NCI-H345 treated with DMSO at 0.1 percent for 48 hours (cell line): Measurements from ENCODE around the gene ABHD18.
"Not testable (repeated sequence)": the region's sequence is repeated elsewhere in the genome, so short reads cannot be mapped to it uniquely, and the experiment has no call there.

Experiments
- DNase-seq: peaks from one replicate; lab custom pipeline; 2025; ENCODE audit not compliant: unreplicated experiment; lab: John Stamatoyannopoulos, UW

Gene ABHD18

DNA sequence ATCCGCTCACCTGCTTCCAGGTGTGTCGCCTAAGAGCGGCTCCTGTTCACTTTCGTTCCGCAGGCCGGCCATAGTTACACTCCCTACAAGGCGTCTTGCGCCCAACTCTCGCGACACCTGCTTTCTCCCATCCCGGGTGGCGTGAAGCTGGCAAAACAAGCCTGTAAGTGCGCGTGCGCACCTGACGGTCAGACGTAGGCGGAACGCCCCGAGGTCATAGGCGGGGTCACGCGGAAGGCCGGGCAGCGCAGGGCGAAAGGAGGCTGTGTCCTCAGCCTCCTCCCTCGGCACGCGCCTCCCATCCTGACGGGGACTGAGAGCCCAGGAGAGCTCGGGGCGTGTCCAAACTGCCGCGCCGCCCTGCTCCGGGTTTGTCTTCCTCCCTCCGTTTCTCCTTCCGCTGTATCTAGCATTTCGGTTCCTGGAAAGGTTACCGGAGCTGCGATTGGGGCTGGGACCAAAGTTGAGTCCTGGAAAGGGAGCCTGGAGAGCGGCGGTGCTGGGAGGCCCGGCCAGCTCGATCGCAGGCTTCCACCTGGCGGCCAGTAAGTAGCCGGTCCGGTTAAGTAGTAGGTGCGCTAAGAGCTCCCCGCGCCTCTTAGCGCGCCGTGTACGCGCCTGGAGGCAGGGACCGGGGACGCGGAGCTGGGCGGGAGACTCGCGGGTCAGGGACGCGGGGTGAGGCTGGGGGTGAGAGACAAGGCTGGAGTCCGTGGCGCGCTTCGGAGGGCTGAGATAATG is at the start of gene ABHD18, which contains the start of gene MFSD8:
Gene ABHD18 (plus strand): TSS at position 345 of the 741 bp plus-strand sequence. CDS start 17,550 bp downstream, outside the sequence.
Gene MFSD8 (minus strand): TSS at position 112 of the 741 bp plus-strand sequence. CDS start 40 bp downstream, at position 72.
- DNase-seq: peak; percentile 82

DNA sequence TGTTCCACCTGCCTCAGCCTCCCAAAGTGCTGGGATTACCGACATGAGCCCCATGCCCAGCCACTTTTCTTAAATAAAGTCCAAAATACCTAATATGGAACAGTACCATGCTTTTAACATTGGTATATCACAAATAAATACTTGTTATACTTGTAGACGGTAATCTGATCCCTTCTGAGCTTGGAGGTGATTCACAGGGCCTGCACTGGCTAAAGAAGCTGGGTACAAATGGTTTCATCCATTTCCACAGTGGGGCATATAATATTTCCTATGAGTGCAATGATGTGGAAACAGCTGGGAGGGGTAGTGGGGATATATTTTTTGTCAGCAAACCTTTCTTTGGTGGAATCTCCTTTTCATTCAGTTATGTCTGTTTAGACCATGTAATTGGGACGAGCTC is 48.7 kb upstream of the ABHD18 start:
- DNase-seq: no peak

DNA sequence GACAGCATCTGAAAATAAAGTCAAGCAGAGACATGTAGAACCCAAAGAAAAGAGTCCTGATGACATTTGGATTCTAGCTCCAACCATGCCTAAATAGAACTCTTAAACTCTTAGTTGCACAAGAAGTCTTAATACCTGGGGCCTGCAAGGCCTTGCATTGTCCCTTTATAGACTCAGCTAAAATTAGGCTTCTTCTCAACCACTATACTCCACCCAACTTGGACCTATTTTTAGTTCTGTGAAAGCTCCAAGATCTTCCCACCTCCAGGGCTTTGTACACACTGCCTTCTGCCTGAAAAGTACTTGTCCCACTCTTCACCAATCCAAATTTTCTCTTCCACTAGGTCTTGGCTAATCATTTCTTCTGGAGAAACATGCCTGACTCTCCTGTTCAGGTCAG is 48.1 kb upstream of the ABHD18 start:
- no peak for DNase-seq

DNA sequence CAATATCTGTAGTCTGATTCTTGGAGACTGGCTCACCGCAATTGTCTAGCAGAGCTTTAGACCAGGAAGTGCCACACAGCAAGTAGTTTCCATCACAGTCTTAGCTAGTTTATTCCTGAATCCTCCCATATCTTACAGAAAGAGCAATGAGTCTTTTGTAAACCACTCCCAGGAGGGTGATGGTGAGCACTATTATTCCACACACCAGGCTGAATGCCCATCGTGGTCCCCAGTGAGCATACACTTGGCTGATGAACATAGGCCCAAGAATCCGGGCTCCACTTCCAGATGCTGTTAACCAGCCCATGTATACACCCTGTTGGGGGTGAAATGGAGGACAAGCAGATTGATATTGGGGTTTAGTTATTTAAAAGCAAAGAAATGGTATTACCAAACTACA is 44.7 kb upstream of the ABHD18 start:
- no peak for DNase-seq

DNA sequence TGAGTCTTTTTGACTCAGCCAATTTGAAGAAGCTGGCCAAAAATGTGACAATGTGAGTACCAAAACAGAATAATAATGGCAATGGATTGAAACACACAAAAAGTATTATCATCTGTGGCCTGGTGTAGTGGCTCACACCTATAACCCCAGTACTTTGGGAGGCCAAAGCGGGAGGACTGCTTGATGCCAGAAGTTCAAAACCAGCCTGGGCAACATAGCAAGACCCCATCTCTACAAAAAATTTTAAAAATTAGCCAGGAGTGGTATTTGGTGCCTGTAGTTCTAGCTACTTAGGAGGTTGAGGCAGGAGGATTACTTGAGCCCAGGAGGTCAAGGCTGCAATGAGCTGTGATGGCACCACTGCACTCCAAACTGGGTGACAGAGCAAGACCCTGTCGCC is 43.0 kb upstream of the ABHD18 start:
- no peak for DNase-seq

DNA sequence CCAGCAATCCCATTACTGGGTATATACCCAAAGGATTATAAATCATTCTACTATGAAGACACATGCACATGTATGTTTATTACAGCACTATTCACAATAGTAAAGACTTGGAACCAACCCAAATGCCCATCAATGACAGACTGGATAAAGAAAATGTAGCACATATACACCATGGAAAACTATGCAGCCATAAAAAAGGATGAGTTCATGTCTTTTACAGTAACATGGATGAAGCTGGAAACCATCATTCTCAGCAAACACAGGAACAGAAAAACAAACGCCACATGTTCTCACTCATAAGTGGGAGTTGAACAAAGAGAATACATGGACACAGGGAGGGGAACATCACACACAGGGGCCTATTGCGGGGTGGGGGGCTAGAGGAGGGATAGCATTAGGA is 39.5 kb upstream of the ABHD18 start:
- DNase-seq: not testable (repeated sequence)

DNA sequence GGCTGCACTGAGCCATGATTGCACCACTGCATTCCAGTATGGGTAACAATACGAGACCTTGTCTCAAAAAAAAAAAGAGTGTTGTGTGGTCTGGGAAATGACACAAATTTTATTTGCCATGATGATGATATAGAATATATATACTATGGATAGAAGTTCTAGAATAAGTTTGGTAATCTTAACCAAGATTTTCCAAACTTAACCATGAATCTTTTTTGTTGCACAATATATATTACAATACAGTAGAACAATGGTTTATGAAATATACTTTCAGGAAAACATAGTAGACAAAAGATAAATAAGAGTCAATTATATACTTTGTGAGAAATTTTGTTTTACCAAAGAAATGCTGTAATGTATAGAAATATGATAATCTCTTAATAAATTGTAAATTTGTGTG is 35.0 kb upstream of the ABHD18 start:
- no peak for DNase-seq

DNA sequence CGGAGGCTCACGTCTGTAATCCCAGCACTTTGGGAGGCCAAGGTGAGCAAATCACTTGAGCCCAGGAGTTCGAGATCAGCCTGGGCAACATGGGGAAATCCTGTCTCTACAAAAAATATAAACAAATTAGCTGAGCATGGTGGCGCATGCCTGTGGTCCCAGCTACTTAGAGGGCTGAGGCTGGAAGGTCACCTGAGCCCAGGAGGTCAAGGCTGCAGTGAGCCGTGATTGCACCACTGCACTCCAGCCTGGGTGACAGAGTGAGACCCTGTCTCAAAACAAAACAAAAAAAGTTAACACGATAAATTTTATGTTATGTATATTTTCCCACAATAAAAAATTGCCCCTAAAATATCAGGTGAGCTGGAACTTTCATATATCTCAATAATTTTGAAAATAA is 33.4 kb upstream of the ABHD18 start:
- DNase-seq: not testable (repeated sequence)

DNA sequence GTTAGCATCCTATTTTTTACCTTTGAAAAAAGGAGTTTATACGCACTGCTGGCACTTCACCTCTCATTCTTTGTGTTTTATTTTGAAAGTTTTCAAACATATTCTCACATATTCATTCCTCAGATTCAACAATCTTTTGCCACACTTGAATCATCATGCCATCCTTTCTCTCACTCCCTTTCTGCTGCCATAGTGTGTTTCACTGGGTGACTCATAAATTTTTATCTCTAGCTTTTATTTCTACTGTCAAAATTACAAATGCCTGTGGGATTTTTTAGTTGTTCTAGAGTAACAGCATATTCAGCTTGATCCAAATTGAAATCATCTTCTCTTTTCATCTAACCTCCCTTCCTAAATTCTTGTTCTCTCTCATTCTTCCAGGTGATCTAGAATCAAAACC is 28.2 kb upstream of the ABHD18 start:
- no peak for DNase-seq

DNA sequence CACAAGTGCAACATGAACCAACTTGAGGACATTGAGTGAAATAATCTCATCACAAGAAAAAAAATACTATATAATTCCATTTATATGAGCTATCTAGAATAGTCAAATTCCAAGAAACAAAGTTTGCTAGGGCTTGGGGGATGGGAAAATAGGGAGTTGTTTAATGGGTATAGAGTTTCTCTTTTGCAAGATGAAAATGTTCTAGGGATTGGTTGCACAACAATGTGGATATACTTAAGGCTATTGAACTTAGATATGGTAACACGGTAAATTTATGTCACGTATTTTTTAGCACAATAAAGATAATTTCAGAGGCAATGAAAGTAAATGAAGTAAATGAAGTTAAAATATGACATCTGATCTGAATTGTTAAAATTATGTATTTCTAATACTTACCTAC is 8.1 kb upstream of the ABHD18 start:
- no peak for DNase-seq

DNA sequence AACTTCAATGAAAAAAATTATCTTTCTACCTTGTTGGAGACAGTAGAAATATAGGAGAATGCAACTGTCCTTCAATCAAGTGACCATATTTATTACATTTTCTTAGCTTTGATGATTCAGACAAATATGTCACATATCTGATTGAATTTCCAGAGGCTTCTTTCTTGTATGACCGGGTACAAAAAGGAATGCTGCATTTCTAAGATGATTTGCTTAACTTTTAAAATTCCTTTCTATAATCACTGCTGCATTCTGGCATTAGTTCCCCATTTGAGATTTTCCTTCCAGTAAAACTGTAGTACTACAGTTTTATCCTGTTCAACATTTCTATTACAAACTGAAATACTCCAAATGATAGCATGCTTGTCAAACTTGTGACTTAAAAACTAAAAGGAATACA is 5.4 kb upstream of the ABHD18 start:
- DNase-seq: no peak

DNA sequence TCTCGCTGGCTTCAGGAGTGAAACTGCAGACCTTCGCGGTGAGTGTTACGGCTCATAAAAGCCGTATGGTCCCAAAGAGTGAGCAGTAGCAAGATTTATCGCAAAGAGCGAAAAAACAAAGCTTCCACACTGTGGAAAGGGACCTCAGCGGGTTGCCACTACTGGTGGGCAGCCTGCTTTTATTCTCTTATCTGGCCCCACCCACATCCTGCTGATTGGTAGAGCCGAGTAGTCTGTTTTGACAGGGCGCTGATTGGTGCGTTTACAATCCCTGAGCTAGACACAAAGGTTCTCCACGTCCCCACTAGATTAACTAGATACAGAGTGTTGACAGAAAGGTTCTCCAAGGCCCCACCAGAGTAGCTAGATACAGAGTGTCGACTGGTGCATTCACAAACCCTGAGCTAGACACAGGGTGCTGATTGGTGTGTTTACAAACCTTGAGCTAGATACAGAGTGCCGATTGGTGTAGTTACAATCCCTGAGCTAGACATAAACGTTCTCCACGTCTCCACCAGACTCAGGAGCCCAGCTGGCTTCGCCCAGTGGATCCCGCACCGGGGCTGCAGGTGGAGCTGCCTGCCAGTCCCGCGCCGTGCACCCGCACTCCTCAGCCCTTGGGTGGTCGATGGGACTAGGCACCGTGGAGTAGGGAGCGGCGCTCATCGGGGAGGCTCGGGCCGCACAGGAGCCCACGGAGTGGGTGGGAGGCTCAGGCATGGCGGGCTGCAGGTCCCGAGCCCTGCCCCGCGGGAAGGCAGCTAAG is 1.4 kb upstream of the ABHD18 start:
- not testable (repeated sequence) for DNase-seq

DNA sequence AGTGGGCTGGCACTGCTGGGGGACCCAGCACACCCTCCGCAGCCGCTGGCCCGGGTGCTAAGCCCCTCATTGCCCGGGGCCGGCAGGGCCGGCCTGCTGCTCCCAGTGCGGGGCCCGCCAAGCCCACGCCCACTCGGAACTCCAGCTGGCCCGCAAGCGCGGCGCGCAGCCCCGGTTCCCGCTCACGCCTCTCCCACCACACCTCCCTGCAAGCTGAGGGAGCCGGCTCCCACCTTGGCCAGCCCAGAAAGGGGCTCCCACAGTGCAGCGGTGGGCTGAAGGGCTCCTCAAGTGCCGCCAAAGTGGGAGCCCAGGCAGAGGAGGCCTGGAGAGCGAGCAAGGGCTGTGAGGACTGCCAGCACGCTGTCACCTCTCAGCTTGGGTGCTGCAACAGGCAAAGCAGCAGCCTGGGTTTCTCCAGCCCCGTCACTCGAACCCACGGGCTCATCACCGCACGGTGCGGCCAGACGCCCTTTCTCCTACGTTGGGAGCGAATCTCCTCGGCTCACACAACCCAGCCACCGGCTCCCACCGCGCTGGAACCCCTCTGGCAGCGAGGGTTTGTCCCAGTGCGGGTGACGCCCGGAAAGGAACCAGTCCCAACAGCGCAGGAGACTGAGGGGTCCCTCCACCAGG is 662 bp upstream of the ABHD18 start:
- not testable (repeated sequence) for DNase-seq

DNA sequence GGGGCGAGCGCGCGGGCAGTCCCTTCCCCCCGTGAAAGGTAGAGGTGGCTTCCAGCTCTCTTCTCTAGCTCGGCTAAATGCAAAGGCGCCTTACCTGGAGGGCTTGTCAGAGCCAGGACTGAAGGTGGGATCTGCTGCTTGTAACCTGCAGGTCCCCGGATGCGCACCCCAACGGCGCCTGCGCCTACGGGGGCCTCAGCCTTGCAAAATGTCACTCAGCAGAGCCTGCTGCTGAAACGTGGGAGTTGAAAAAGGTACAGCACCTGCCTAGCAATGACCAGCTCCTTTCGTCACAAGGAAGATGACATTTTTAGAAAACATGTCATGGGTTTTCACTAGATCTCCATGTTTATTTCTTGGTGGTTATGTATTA is 583 bp downstream of the ABHD18 start:
- peak; percentile 35 for DNase-seq

DNA sequence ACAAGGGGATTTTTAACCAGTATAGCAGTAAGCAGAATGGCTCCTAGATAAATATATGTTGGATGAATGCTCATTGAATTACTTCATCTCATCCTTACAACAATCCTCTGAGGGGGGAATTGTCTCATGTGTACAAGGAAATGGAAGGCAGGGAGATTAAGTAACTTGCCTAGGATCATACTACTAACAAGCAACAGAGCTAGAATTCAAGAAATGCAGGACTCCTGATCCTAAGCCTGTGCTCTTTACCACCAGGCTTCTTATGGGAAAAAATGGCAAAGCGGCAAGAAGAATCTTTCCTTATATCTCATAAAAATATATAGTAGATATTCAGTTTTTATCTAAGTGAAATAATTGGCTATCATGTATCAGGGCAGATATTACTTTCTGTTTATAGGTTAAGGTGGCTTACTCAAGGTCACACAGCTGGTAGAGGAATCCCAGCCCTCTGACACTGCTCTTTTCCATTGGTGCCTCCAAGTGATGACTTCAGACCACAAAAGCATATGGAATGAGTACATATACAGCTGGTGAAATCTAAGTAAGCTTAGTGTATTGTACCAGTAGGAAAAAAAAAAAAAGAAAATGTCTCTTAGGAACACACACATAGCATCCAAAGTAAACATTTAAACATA is 2.1 kb downstream of the ABHD18 start:
- DNase-seq: no peak

DNA sequence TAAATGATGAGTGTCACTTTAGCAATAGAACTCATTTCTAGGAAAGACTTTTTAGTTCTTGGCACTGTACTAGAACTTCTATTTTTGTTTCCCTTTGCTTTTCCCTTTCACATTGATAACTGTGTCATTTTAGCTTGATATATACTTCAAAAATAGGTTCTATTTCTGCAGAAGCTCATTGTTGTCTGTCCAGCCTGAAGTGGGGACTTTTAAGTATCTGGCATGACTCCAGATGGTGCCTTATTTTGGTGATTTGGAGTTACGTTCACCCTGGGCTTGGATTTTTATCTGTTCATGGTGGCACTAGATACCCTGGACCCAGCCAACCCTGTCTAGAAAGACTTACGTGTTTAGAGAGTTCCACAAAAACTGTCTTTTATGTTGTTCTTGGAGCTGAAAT is 3.4 kb downstream of the ABHD18 start:
- DNase-seq: no peak

DNA sequence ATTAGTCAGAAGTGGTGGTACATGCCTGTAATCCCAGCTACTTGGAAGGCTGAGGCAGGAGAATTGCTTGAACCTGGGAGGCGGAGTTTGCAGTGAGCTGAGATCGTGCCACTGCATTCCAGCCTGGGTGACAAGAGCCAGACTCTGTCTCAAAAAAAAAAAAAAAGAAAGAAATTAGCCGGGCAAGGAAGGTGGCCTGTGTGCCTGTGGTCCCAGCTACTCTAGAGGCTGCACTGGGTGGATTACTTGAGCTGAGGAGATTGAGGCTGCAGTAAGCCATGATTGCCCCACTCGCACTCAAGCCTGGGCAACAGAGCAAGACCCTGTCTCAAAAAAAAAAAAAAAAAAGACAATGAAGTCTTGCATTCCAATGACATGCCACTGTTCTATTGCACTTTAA is 5.7 kb downstream of the ABHD18 start:
- DNase-seq: not testable (repeated sequence)

DNA sequence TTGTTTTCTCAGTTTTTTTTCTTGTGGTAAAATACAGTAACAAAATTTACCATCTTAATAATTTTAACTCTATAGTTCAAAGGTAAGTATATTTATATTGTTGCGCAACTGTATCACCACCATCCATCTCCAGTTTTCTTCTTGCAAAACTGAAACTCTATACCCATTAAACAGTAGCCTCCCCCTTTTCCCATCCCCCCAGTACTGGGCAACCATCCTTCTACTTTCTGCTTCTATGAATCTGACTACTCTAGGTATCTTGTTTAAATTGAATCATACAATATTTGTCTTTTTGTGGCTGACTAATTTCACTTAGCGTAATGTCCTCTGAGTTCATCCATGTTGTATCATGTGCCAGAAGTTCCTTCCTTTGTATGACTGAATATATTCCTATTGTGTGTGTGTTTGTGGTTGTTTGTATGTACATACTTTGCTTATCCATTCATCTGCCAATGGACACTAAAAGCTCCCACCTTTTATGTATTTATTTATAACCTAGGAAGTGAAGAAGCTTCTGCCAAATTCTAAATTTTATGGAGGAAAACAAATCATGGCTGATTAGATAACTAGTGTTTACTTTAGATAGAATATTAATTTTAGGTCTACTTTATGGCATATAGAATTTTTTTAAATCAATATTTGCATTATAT is 10.0 kb downstream of the ABHD18 start:
- DNase-seq: no peak

DNA sequence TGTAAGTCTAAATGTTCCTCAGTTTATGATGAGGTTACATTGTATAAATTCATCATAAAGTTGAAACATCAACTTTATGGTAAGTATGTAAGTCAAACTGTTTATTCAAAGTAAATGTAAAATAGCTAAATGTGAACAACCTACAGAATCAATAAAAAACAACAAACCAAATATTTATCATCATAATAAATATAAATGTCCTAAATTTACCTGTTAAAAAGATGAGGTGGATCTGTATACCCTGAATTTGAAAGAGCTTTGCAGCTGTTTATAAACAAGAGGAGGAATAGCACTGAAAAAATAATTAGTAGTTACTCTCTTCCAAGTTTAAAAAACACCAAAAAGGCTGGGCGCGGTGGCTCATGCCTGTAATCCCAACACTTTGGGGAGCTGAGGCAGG is 13.7 kb downstream of the ABHD18 start:
- DNase-seq: no peak

DNA sequence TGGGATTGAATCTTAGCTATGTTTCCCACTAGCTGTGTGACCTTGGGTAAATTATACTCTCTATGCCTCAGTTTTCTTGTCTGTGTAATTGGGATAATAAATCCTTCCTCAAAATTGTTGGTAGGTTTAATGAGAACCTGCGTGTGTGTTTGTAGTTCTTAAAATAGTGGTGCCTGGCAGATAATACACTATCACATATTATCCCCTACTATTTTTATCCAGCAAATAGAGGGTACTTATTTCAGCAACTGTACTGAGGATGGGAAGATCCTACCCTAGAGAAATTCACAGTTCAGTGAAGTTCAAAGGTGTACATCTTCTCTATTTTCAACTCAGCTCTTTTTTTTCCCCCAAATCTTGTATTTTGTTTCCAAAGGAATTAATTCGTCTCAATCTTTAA is 17.2 kb downstream of the ABHD18 start:
- DNase-seq: no peak

DNA sequence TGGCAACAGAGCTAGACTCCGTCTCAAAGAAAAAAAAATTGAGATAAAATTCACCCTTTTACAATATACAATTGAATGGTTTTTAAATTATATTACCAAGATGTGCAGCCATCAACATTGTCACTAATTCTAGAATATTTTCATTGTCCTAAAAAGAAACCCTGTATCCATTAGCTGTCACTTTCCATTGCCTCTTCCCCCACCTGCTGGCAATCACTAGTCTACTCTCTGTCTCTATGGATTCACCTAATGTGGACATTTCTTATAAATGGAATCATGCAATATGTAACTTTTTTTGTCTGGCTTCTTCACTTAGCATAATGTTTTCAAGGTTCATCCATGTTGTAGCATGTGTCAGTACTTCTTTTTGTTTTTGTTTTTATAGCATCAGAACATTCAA is 20.8 kb downstream of the ABHD18 start:
- no peak for DNase-seq
